ENCODE measurements around the gene GLCCI1. TPM values are rescaled to one million over a fixed set of nuclear protein-coding genes. Genes with fewer than 3 reads are reported as not detected.

The GLCCI1 gene
- polyA plus RNA-seq, 1 donor (not counting 4 experiments of a cell fraction or from before 2014, with no cell fraction given) = 3.4 TPM

GRCh38 chr7:7980134-7980533 lies 11.5 kb downstream of the GLCCI1 start:
- H3K27ac ChIP-seq (ENCODE audit: control insufficient read depth, insufficient read depth, low read length) = no peak overlapping the region
- H3K4me2 ChIP-seq (ENCODE audit: control insufficient read depth, extremely low read depth, insufficient read depth, low read depth, low read length) = no peak overlapping the region
- H3K4me3 ChIP-seq (ENCODE audit: control insufficient read depth in 2 of 3, extremely low read depth in 1 of 3, insufficient read depth in 2 of 3, low read depth in 1 of 3, low read length in 3 of 3) = no peak overlapping the region
- dilution Hi-C loops (cut with MboI; ENCODE audit: extremely low pct_ligation_motif_present, low sequenced_read_pairs) = no loop called here
- H4K20me1 ChIP-seq (ENCODE audit: control insufficient read depth, extremely low read depth, insufficient read depth, low read length) = no peaks in the 10 kb centered on the region
- no peaks in the 10 kb centered on the region for H3K9me1 ChIP-seq (ENCODE audit: control insufficient read depth, extremely low read depth, insufficient read depth, low read length)
- H3K9me3 ChIP-seq (ENCODE audit: control insufficient read depth, low read depth, low read length) = no peaks in the 10 kb centered on the region
- FAIRE-seq (no peak), DNase-seq (ENCODE audit: low read depth, low spot score) (no peak)
- H3K79me2 ChIP-seq (ENCODE audit: control insufficient read depth, insufficient read depth, low read length) = no peaks in the 10 kb centered on the region
- no peak for TF ChIP-seq CTCF (optimal IDR thresholded peaks at IDR 0.05 in 1 of 3, IDR thresholded peaks at IDR 0.05 in 1 of 3, conservative IDR thresholded peaks at IDR 0.05 in 1 of 3; ENCODE audit: extremely low read depth in 1 of 3, insufficient read depth in 2 of 3, low read length in 3 of 3)
- TF ChIP-seq EZH2 (IDR thresholded peaks at IDR 0.05; ENCODE audit: low read length) = no peak
- no peaks in the 10 kb centered on the region for H3K36me3 ChIP-seq (ENCODE audit: control insufficient read depth in 2 of 2, extremely low read depth in 1 of 2, insufficient read depth in 2 of 2, low read length in 2 of 2)
- no peaks in the 10 kb centered on the region for H3K4me1 ChIP-seq (ENCODE audit: control insufficient read depth, extremely low read depth, insufficient read depth, low read length)
- no peaks in the 10 kb centered on the region for H3K27me3 ChIP-seq (ENCODE audit: control insufficient read depth, extremely low read depth, insufficient read depth, low read length)
- no peak overlapping the region for H3K9ac ChIP-seq (ENCODE audit: control insufficient read depth, extremely low read depth, insufficient read depth, low read length)
- H2AFZ ChIP-seq (ENCODE audit: control insufficient read depth, low read length) = no peak overlapping the region

GRCh38 chr7:7982904-7983303 lies 14.3 kb downstream of the GLCCI1 start:
- Histone ChIP-seq H3K27me3 (ENCODE audit: control insufficient read depth, extremely low read depth, insufficient read depth, low read length) (no peaks in the 10 kb centered on the region), H3K4me2 (ENCODE audit: control insufficient read depth, extremely low read depth, insufficient read depth, low read depth, low read length) (no peak overlapping the region), H2AFZ (ENCODE audit: control insufficient read depth, low read length) (no peak overlapping the region), H3K4me3 (ENCODE audit: control insufficient read depth in 2 of 3, extremely low read depth in 1 of 3, insufficient read depth in 2 of 3, low read depth in 1 of 3, low read length in 3 of 3) (no peak overlapping the region), H3K9ac (ENCODE audit: control insufficient read depth, extremely low read depth, insufficient read depth, low read length) (no peak overlapping the region), H3K4me1 (ENCODE audit: control insufficient read depth, extremely low read depth, insufficient read depth, low read length) (no peaks in the 10 kb centered on the region), H4K20me1 (ENCODE audit: control insufficient read depth, extremely low read depth, insufficient read depth, low read length) (no peaks in the 10 kb centered on the region), H3K27ac (ENCODE audit: control insufficient read depth, insufficient read depth, low read length) (no peak overlapping the region), H3K9me3 (ENCODE audit: control insufficient read depth, low read depth, low read length) (no peaks in the 10 kb centered on the region), H3K79me2 (ENCODE audit: control insufficient read depth, insufficient read depth, low read length) (no peaks in the 10 kb centered on the region), H3K36me3 (ENCODE audit: control insufficient read depth in 2 of 2, extremely low read depth in 1 of 2, insufficient read depth in 2 of 2, low read length in 2 of 2) (no peaks in the 10 kb centered on the region), H3K9me1 (ENCODE audit: control insufficient read depth, extremely low read depth, insufficient read depth, low read length) (no peaks in the 10 kb centered on the region)
- no peak for TF ChIP-seq CTCF (optimal IDR thresholded peaks at IDR 0.05 in 1 of 3, IDR thresholded peaks at IDR 0.05 in 1 of 3, conservative IDR thresholded peaks at IDR 0.05 in 1 of 3; ENCODE audit: extremely low read depth in 1 of 3, insufficient read depth in 2 of 3, low read length in 3 of 3)
- no peak for TF ChIP-seq EZH2 (IDR thresholded peaks at IDR 0.05; ENCODE audit: low read length)
- FAIRE-seq (no peak), DNase-seq (ENCODE audit: low read depth, low spot score) (no peak)
- dilution Hi-C loops (cut with MboI; ENCODE audit: extremely low pct_ligation_motif_present, low sequenced_read_pairs) = no loop called here

Data from keratinocyte (primary cell).